ENCODE data around the gene DAB1.

Gene DAB1

DNA sequence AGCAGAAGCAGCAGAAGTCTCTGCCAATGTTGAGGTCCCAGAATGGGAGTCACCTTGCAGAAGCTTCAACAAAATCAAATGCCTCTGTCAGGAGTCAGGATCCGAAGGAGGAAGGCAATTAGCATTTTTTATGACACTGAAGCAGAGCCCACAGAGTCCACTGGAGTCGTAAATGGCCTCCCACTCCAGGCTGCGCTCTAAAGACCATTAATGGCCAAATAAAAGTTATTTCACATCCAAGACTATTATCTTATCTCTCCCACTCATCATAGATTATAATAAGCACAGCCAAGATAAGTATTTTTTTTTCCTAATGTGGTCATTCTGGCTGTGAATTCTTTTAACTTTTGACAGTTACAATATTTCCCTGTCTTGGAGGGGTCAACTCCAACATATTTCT is 267.0 kb downstream of the DAB1 start:
- Histone ChIP-seq H3K27ac (ENCODE audit: extremely low read depth, low read depth, low read length) (no peak overlapping the region), H3K36me3 (ENCODE audit: control insufficient read depth in 2 of 2, insufficient read depth in 1 of 2, low read length in 2 of 2) (no peaks in the 10 kb centered on the region), H3K4me1 (ENCODE audit: control insufficient read depth, insufficient read depth, low read length) (peaks cover 8% of the 10 kb centered on the region), H3K9me3 (ENCODE audit: control insufficient read depth, insufficient read depth, low read depth, low read length) (no peaks in the 10 kb centered on the region), H3K4me3 (ENCODE audit: low read depth, low read length) (no peak overlapping the region)
- ChIA-PET CTCF (no interaction called here), POLR2A (no interaction called here)
- TF ChIP-seq ZNF76 (tag by site-specific recombination; IDR thresholded peaks at IDR 0.05; ENCODE audit: borderline replicate concordance, low read depth): no peak
- TF ChIP-seq, protein P1, sequence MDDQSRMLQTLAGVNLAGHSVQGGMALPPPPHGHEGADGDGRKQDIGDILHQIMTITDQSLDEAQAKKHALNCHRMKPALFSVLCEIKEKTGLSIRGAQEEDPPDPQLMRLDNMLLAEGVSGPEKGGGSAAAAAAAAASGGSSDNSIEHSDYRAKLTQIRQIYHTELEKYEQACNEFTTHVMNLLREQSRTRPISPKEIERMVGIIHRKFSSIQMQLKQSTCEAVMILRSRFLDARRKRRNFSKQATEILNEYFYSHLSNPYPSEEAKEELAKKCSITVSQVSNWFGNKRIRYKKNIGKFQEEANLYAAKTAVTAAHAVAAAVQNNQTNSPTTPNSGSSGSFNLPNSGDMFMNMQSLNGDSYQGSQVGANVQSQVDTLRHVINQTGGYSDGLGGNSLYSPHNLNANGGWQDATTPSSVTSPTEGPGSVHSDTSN (CRISPR knock-in tag; IDR thresholded peaks at IDR 0.05): no peak
- TF ChIP-seq ZSCAN16 (tag by site-specific recombination; IDR thresholded peaks at IDR 0.05): no peak
- no peak for TF ChIP-seq ZNF514 (tag by site-specific recombination; IDR thresholded peaks at IDR 0.05)
- TF ChIP-seq ZNF211 (tag by site-specific recombination; IDR thresholded peaks at IDR 0.05; ENCODE audit: low read depth): no peak
- TF ChIP-seq ZBTB8A (tag by site-specific recombination; IDR thresholded peaks at IDR 0.05): no peak
- TF ChIP-seq, protein P2, sequence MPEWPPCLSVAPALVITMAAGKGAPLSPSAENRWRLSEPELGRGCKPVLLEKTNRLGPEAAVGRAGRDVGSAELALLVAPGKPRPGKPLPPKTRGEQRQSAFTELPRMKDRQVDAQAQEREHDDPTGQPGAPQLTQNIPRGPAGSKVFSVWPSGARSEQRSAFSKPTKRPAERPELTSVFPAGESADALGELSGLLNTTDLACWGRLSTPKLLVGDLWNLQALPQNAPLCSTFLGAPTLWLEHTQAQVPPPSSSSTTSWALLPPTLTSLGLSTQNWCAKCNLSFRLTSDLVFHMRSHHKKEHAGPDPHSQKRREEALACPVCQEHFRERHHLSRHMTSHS (tag by site-specific recombination; IDR thresholded peaks at IDR 0.05): no peak
- TF ChIP-seq ZNF248 (tag by site-specific recombination; IDR thresholded peaks at IDR 0.05): no peak
- TF ChIP-seq SCRT2 (tag by site-specific recombination; IDR thresholded peaks at IDR 0.05): no peak
- peak; percentile 61 for TF ChIP-seq ZFHX2 (tag by site-specific recombination; conservative IDR thresholded peaks at IDR 0.05)
- TF ChIP-seq ZNF510 (tag by site-specific recombination; IDR thresholded peaks at IDR 0.05; ENCODE audit: insufficient replicate concordance): no peak
- TF ChIP-seq, protein P3, sequence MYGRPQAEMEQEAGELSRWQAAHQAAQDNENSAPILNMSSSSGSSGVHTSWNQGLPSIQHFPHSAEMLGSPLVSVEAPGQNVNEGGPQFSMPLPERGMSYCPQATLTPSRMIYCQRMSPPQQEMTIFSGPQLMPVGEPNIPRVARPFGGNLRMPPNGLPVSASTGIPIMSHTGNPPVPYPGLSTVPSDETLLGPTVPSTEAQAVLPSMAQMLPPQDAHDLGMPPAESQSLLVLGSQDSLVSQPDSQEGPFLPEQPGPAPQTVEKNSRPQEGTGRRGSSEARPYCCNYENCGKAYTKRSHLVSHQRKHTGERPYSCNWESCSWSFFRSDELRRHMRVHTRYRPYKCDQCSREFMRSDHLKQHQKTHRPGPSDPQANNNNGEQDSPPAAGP (tag by site-specific recombination; IDR thresholded peaks at IDR 0.05): no peak
- TF ChIP-seq ZFP41 (tag by site-specific recombination; IDR thresholded peaks at IDR 0.05; ENCODE audit: borderline replicate concordance): no peak
- TF ChIP-seq EGR2 (tag by site-specific recombination; IDR thresholded peaks at IDR 0.05; ENCODE audit: low read depth): peak; percentile 62
- TF ChIP-seq, protein P4, sequence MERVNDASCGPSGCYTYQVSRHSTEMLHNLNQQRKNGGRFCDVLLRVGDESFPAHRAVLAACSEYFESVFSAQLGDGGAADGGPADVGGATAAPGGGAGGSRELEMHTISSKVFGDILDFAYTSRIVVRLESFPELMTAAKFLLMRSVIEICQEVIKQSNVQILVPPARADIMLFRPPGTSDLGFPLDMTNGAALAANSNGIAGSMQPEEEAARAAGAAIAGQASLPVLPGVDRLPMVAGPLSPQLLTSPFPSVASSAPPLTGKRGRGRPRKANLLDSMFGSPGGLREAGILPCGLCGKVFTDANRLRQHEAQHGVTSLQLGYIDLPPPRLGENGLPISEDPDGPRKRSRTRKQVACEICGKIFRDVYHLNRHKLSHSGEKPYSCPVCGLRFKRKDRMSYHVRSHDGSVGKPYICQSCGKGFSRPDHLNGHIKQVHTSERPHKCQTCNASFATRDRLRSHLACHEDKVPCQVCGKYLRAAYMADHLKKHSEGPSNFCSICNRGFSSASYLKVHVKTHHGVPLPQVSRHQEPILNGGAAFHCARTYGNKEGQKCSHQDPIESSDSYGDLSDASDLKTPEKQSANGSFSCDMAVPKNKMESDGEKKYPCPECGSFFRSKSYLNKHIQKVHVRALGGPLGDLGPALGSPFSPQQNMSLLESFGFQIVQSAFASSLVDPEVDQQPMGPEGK (tag by site-specific recombination; IDR thresholded peaks at IDR 0.05): no peak
- no peak for TF ChIP-seq SP2 (tag by site-specific recombination; IDR thresholded peaks at IDR 0.05)

DNA sequence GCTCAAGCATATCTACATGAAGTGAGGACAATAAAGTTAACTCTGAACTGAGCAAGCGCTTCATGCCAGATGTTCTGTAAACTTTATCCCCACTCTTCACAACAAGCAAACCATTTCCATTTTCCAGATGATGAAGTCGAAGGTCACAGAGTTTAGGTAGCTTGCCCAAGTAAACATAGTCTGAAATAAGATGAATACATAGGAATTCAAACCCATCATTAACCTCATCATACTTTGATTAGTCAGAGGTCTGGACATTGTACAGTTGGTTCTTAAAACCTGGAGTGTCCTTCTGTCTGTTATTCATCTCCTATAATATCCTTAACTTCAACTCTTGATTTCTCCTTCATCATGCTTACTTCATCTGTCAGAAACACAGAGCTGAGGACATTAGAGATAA is 277.8 kb downstream of the DAB1 start:
- Histone ChIP-seq H3K36me3 (ENCODE audit: control insufficient read depth in 2 of 2, insufficient read depth in 1 of 2, low read length in 2 of 2) (no peaks in the 10 kb centered on the region), H3K9me3 (ENCODE audit: control insufficient read depth, insufficient read depth, low read depth, low read length) (no peaks in the 10 kb centered on the region), H3K4me1 (ENCODE audit: control insufficient read depth, insufficient read depth, low read length) (no peaks in the 10 kb centered on the region), H3K27ac (ENCODE audit: extremely low read depth, low read depth, low read length) (no peak overlapping the region), H3K4me3 (ENCODE audit: low read depth, low read length) (no peak overlapping the region)
- CTCF ChIA-PET: interaction anchor here (0.6 kb wide), 1 partner anchor 68 kb away, joined by 4 read pairs; no protein-coding TSS in a partner anchor
- POLR2A ChIA-PET: no interaction called here
- TF ChIP-seq ZNF292 (tag by site-specific recombination; IDR thresholded peaks at IDR 0.05; ENCODE audit: borderline replicate concordance, low read depth) (no peak), KLF7 (tag by site-specific recombination; IDR thresholded peaks at IDR 0.05; ENCODE audit: borderline replicate concordance) (no peak), ZNF175 (tag by site-specific recombination; IDR thresholded peaks at IDR 0.05) (no peak), SP3 (tag by site-specific recombination; IDR thresholded peaks at IDR 0.05) (no peak), ZNF544 (tag by site-specific recombination; IDR thresholded peaks at IDR 0.05) (no peak), REPIN1 (tag by site-specific recombination; IDR thresholded peaks at IDR 0.05; ENCODE audit: low read depth) (no peak), SP2 (tag by site-specific recombination; IDR thresholded peaks at IDR 0.05) (no peak), ZNF202 (tag by site-specific recombination; IDR thresholded peaks at IDR 0.05; ENCODE audit: borderline replicate concordance) (no peak)
- TF ChIP-seq, protein P5, sequence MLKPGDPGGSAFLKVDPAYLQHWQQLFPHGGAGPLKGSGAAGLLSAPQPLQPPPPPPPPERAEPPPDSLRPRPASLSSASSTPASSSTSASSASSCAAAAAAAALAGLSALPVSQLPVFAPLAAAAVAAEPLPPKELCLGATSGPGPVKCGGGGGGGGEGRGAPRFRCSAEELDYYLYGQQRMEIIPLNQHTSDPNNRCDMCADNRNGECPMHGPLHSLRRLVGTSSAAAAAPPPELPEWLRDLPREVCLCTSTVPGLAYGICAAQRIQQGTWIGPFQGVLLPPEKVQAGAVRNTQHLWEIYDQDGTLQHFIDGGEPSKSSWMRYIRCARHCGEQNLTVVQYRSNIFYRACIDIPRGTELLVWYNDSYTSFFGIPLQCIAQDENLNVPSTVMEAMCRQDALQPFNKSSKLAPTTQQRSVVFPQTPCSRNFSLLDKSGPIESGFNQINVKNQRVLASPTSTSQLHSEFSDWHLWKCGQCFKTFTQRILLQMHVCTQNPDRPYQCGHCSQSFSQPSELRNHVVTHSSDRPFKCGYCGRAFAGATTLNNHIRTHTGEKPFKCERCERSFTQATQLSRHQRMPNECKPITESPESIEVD (tag by site-specific recombination; IDR thresholded peaks at IDR 0.05): no peak
- TF ChIP-seq, protein P6, sequence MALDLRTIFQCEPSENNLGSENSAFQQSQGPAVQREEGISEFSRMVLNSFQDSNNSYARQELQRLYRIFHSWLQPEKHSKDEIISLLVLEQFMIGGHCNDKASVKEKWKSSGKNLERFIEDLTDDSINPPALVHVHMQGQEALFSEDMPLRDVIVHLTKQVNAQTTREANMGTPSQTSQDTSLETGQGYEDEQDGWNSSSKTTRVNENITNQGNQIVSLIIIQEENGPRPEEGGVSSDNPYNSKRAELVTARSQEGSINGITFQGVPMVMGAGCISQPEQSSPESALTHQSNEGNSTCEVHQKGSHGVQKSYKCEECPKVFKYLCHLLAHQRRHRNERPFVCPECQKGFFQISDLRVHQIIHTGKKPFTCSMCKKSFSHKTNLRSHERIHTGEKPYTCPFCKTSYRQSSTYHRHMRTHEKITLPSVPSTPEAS (tag by site-specific recombination; IDR thresholded peaks at IDR 0.05): no peak
- TF ChIP-seq, protein P7, sequence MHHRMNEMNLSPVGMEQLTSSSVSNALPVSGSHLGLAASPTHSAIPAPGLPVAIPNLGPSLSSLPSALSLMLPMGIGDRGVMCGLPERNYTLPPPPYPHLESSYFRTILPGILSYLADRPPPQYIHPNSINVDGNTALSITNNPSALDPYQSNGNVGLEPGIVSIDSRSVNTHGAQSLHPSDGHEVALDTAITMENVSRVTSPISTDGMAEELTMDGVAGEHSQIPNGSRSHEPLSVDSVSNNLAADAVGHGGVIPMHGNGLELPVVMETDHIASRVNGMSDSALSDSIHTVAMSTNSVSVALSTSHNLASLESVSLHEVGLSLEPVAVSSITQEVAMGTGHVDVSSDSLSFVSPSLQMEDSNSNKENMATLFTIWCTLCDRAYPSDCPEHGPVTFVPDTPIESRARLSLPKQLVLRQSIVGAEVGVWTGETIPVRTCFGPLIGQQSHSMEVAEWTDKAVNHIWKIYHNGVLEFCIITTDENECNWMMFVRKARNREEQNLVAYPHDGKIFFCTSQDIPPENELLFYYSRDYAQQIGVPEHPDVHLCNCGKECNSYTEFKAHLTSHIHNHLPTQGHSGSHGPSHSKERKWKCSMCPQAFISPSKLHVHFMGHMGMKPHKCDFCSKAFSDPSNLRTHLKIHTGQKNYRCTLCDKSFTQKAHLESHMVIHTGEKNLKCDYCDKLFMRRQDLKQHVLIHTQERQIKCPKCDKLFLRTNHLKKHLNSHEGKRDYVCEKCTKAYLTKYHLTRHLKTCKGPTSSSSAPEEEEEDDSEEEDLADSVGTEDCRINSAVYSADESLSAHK (tag by site-specific recombination; IDR thresholded peaks at IDR 0.05): no peak
